Stimulated activated CD4-positive, alpha-beta T cell treated with anti-CD3 and anti-CD28 coated beads, Interleukin-12 subunit alpha, Interleukin-12 subunit beta, amount 100 ng/mL, for 48 hours (primary cell): ENCODE results near the gene GPR25.

ENCODE experiments used
- DNase-seq, 3 donors: peaks; one replicate each; pipeline ENCODE4 v3.0.0-alpha.2; 2020; ENCODE audit warnings: low read depth in 2 of 3, low spot score in 1 of 3

GPR25 gene

GRCh38 chr1:200872446-200873115 lies at the start of gene GPR25:
Gene GPR25, plus strand, starts transcription at chr1:200872981. Its CDS starts 57 bp downstream, at chr1:200873038.
- DNase-seq: no peak

- no peak for DNase-seq
Measured at GRCh38 chr1:200831091-200831490, 41.7 kb upstream of the GPR25 start.

GRCh38 chr1:200834383-200834782 lies 38.4 kb upstream of the GPR25 start:
- DNase-seq: no peak

- DNase-seq: no peak
Measured at GRCh38 chr1:200836213-200836612, 36.6 kb upstream of the GPR25 start.

GRCh38 chr1:200837931-200838571 lies 34.7 kb upstream of the GPR25 start:
- no peak for DNase-seq

- no peak for DNase-seq
Measured at GRCh38 chr1:200838676-200839445, 33.9 kb upstream of the GPR25 start.

- DNase-seq: no peak
Measured at GRCh38 chr1:200845360-200845759, 27.4 kb upstream of the GPR25 start.

GRCh38 chr1:200846398-200846797 lies 26.4 kb upstream of the GPR25 start:
- DNase-seq: no peak

- DNase-seq: no peak
Measured at GRCh38 chr1:200849430-200849829, 23.4 kb upstream of the GPR25 start.

- DNase-seq: no peak
Measured at GRCh38 chr1:200850554-200850953, 22.2 kb upstream of the GPR25 start.

- no peak for DNase-seq
Measured at GRCh38 chr1:200856716-200857357, 15.9 kb upstream of the GPR25 start.

GRCh38 chr1:200857804-200858203 lies 15.0 kb upstream of the GPR25 start:
- no peak for DNase-seq

GRCh38 chr1:200861937-200862647 lies 10.7 kb upstream of the GPR25 start:
- no peak for DNase-seq

- DNase-seq: no peak
Measured at GRCh38 chr1:200862713-200863415, 9.9 kb upstream of the GPR25 start.

- no peak for DNase-seq
Measured at GRCh38 chr1:200866116-200866515, 6.7 kb upstream of the GPR25 start.

- peak; percentile 36 to 56 (median 55) for DNase-seq
Measured at GRCh38 chr1:200866521-200866920, 6.3 kb upstream of the GPR25 start.

- no peak for DNase-seq
Measured at GRCh38 chr1:200867018-200867811, 5.6 kb upstream of the GPR25 start.

GRCh38 chr1:200869376-200869752 lies 3.4 kb upstream of the GPR25 start:
- no peak for DNase-seq

- no peak for DNase-seq
Measured at GRCh38 chr1:200869753-200870391, 2.9 kb upstream of the GPR25 start.
